ENCODE results near the gene SPON2.

GRCh38 chr4:1195109-1195671 is 22.8 kb upstream of the SPON2 start:
- TF ChIP-seq ZNF565 (CRISPR knock-in tag; conservative IDR thresholded peaks at IDR 0.05; ENCODE audit: low read depth), result no peak
- TF ChIP-seq PATZ1 (CRISPR knock-in tag; IDR thresholded peaks at IDR 0.05; ENCODE audit: borderline replicate concordance), result no peak
- no peak for TF ChIP-seq ZFP3 (CRISPR knock-in tag; IDR thresholded peaks at IDR 0.05)
